HEK293T (cell line): ENCODE results near the gene LRRC40.
"Not testable (repeated sequence)": the region's sequence is repeated elsewhere in the genome, so short reads cannot be mapped to it uniquely, and the experiment has no call there.

Source experiments
- CTCF ChIA-PET: fragments of 350-600 bp; formaldehyde crosslinking; extraction: SDS; loops from one replicate; lab custom pipeline; 2021; ENCODE audit warnings: antibody characterized with exemption, inconsistent platforms; lab: Yijun Ruan, JAX
- POLR2A ChIA-PET: fragments of 350-600 bp; formaldehyde crosslinking; extraction: SDS; loops from one replicate; lab custom pipeline; 2020; ENCODE audit warnings: antibody characterized with exemption, inconsistent platforms; lab: Yijun Ruan, JAX
- DNase-seq: peaks from one replicate; pipeline ENCODE4 v3.0.0; 2012; ENCODE audit warnings: mixed read lengths; ENCODE audit errors: extremely low spot score
- ARNT ChIP-seq: fragments of 450-650 bp; IDR thresholded peaks from 2 replicates; pipeline ENCODE4 v1.6.1; 2017; ENCODE audit warnings: mild to moderate bottlenecking
- BHLHE40 ChIP-seq: fragments of 450-650 bp; IDR thresholded peaks from 2 replicates; pipeline ENCODE4 v1.6.1; 2016; ENCODE audit warnings: mild to moderate bottlenecking, moderate library complexity, borderline replicate concordance
- CTBP1 ChIP-seq: fragments of 450-650 bp; IDR thresholded peaks from 2 replicates; pipeline ENCODE4 v1.6.1; 2016; ENCODE audit warnings: borderline replicate concordance
- ELF4 ChIP-seq: fragments of 450-650 bp; IDR thresholded peaks from 2 replicates; pipeline ENCODE4 v1.6.1; 2017; ENCODE audit warnings: antibody characterized with exemption
- FOXA1 ChIP-seq: fragments of 450-650 bp; IDR thresholded peaks from 2 replicates; pipeline ENCODE4 v1.6.1; 2016; ENCODE audit warnings: mild to moderate bottlenecking
- FOXK2 ChIP-seq: fragments of 450-650 bp; IDR thresholded peaks from 2 replicates; pipeline ENCODE4 v1.6.1; 2016; ENCODE audit warnings: mild to moderate bottlenecking
- FOXM1 ChIP-seq: fragments of 450-650 bp; IDR thresholded peaks from 2 replicates; pipeline ENCODE4 v1.6.1; 2017; ENCODE audit warnings: mild to moderate bottlenecking, borderline replicate concordance
- HDGF ChIP-seq: fragments of 450-650 bp; IDR thresholded peaks from 2 replicates; pipeline ENCODE4 v1.6.1; 2017; ENCODE audit warnings: antibody characterized with exemption, borderline replicate concordance
- L3MBTL2 ChIP-seq: fragments of 450-650 bp; conservative IDR thresholded peaks from 2 replicates; pipeline ENCODE4 v1.6.1; 2016; ENCODE audit warnings: mild to moderate bottlenecking
- LEF1 ChIP-seq: fragments of 450-650 bp; IDR thresholded peaks from 2 replicates; pipeline ENCODE4 v1.6.1; 2017; ENCODE audit warnings: mild to moderate bottlenecking, borderline replicate concordance
- NFRKB ChIP-seq: fragments of 450-650 bp; IDR thresholded peaks from 2 replicates; pipeline ENCODE4 v1.6.1; 2016; ENCODE audit warnings: mild to moderate bottlenecking, moderate library complexity
- SP1 ChIP-seq: fragments of 450-650 bp; IDR thresholded peaks from 2 replicates; pipeline ENCODE4 v1.6.1; 2017
- SUZ12 ChIP-seq: fragments of 450-650 bp; IDR thresholded peaks from 2 replicates; pipeline ENCODE4 v1.6.1; 2016; ENCODE audit warnings: mild to moderate bottlenecking
- TARDBP ChIP-seq: fragments of 450-650 bp; IDR thresholded peaks from 2 replicates; pipeline ENCODE4 v1.6.1; 2016
- ZNF384 ChIP-seq: fragments of 450-650 bp; IDR thresholded peaks from 2 replicates; pipeline ENCODE4 v1.6.1; 2016
- TF ChIP-seq, protein P1 (sequence below): fragments of 450-650 bp; IDR thresholded peaks from 2 replicates; pipeline ENCODE4 v1.6.1; 2016

The LRRC40 gene

DNA sequence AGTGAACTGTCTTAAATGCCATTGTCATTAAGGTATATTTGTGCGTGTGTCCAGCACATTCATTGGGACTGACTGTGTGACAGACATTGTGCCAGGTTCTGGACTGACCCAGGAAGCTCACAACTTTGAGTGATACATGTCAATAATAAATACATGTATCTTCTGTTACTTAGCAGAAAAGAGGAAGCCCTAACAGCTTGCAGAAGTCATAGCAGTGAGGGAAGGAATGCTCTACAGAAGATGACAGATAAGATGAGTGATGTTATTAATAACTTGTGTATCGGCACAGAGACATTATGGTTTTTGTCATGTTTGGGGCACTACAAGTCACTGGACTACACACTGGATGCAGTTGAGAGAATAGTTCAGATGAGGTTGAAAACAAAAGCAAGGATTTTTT is 14.6 kb upstream of the LRRC40 start:
- ChIA-PET POLR2A (interaction anchor here (0.8 to 3.2 kb wide), 5 partner anchors 8 to 191 kb away, joined by 3 to 30 read pairs (median 20); partner anchors contain the start of genes CTH and LRRC40), CTCF (interaction anchor here (1.7 kb wide), 1 partner anchor 9 kb away, joined by 9 read pairs; no protein-coding TSS in a partner anchor)
- TF ChIP-seq BHLHE40 (no peak), SP1 (no peak), ELF4 (no peak), FOXK2 (no peak), SUZ12 (no peak)
- TF ChIP-seq, protein P1, sequence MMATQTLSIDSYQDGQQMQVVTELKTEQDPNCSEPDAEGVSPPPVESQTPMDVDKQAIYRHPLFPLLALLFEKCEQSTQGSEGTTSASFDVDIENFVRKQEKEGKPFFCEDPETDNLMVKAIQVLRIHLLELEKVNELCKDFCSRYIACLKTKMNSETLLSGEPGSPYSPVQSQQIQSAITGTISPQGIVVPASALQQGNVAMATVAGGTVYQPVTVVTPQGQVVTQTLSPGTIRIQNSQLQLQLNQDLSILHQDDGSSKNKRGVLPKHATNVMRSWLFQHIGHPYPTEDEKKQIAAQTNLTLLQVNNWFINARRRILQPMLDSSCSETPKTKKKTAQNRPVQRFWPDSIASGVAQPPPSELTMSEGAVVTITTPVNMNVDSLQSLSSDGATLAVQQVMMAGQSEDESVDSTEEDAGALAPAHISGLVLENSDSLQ = peak; percentile 29; the same call in 1 of the 2 replicates
- DNase-seq = no peak

DNA sequence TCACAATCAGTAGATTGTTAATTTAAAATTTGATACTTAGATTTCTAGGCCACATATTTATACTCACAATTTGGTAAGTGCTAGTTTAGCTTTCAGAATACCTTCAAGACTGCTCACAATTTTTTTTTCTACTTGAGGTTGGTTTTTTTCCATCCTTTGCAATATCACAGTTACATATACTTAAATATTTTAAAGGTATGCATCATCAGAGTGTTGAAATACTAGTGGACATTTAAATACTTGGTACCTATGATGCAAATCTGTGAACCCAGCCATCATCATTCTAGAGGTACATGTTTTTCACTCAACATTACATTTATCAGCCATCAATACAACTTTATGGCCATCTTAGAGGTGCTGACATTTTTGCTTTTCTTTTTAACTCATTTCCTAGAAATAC is 6.2 kb upstream of the LRRC40 start:
- ChIA-PET POLR2A (interaction anchor here (0.6 to 4.4 kb wide), 2 partner anchors 9 to 143 kb away, joined by 3 to 20 read pairs; partner anchors contain the start of genes ANKRD13C and SRSF11), CTCF (interaction anchor here (1.7 kb wide), 1 partner anchor 9 kb away, joined by 9 read pairs; the partner anchor contains the start of gene SRSF11)
- TF ChIP-seq FOXA1 (no peak), L3MBTL2 (no peak), CTBP1 (no peak), ELF4 (no peak), TARDBP (no peak), FOXK2 (no peak), ZNF384 (no peak), FOXM1 (no peak), HDGF (no peak), SUZ12 (no peak), LEF1 (no peak)
- TF ChIP-seq, protein P1 = no peak
- no peak for DNase-seq

DNA sequence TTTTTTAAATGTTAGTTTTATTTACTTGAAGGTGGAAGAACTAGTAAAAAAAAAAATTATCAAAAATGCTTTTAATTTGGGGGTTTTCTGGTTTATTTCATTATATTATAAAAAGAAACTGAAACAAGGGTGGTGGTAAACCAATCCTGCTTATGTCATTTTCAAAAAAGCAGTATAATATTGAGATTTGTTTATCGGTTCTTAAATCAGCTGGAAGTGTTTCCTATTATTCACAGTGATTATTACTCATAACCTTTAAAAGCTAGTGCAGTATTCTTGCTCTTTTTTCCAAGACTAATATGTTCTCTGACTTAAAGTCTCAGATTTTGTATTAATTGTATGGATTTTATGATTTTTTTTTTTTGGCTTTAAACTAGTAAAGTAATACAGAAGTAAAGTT is 5.4 kb upstream of the LRRC40 start:
- no peak for TF ChIP-seq ELF4
- no peak for TF ChIP-seq ARNT
- TF ChIP-seq SP1 = no peak
- TF ChIP-seq TARDBP = no peak
- TF ChIP-seq FOXK2 = no peak
- TF ChIP-seq NFRKB = no peak
- TF ChIP-seq SUZ12 = no peak
- TF ChIP-seq, protein P1 = no peak
- TF ChIP-seq HDGF = no peak
- no peak for TF ChIP-seq LEF1
- no peak for TF ChIP-seq FOXM1
- TF ChIP-seq ZNF384 = no peak
- CTCF ChIA-PET = interaction anchor here (1.7 kb wide), 1 partner anchor 10 kb away, joined by 9 read pairs; the partner anchor contains the start of gene SRSF11
- POLR2A ChIA-PET = interaction anchor here (0.6 to 4.4 kb wide), 2 partner anchors 10 to 144 kb away, joined by 3 to 20 read pairs; partner anchors contain the start of genes ANKRD13C and SRSF11
- DNase-seq = no peak

DNA sequence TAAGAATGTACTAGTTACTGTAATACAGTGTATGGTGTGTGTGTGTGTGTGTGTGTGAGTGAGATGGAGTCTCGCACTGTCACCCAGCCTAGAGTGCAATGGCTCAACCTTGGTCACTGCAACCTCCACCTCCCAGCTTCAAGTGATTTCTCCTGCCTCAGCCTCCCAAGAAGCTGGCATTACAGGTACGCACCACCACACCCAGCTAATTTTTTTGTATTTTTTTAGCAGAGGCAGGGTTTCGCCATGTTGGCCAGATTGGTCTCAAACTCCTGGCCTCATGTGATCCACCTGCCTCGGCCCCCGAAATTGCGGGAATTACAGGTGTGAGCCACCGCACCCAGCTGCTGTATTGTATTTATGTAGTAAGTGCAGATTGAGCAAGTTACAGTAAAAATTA is 2.9 kb upstream of the LRRC40 start:
- no peak for TF ChIP-seq CTBP1
- no peak for TF ChIP-seq ZNF384
- TF ChIP-seq, protein P1 = no peak
- TF ChIP-seq BHLHE40 = no peak
- TF ChIP-seq LEF1 = no peak
- no peak for TF ChIP-seq ELF4
- no peak for TF ChIP-seq FOXK2
- TF ChIP-seq HDGF = no peak
- no peak for TF ChIP-seq FOXA1
- no peak for TF ChIP-seq SUZ12
- no peak for TF ChIP-seq FOXM1
- TF ChIP-seq TARDBP = no peak
- POLR2A ChIA-PET = interaction anchor here (2.2 kb wide), 2 partner anchors 12 to 203 kb away, joined by 9 to 18 read pairs; partner anchors contain the start of genes CTH and SRSF11
- CTCF ChIA-PET = interaction anchor here (1.5 kb wide), 1 partner anchor 14 kb away, joined by 4 read pairs; no protein-coding TSS in a partner anchor
- DNase-seq = no peak

DNA sequence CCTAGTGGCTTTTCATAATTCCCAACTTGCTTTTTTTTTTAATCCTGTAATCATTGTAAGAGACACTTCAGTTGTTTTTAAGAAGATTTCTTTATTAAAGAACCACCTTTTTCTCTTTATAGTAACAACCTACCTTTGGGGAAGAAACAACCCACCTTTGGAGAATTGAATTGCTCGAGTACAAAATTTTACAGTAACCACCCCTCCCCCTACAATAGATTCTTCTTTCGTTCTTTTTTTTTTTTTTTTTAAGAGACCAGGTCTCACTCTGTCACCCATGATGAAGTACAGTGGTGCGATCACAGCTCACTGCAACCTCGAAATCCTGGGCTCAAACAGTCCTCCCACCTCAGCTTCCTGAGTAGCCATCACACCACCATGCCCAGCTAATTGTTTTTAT is 2.1 kb upstream of the LRRC40 start:
- POLR2A ChIA-PET = interaction anchor here (2.2 kb wide), 1 partner anchor 13 kb away, joined by 18 read pairs; the partner anchor contains the start of gene SRSF11
- CTCF ChIA-PET = interaction anchor here (1.5 kb wide), 1 partner anchor 13 kb away, joined by 4 read pairs; no protein-coding TSS in a partner anchor
- no peak for DNase-seq
- TF ChIP-seq, protein P1 = no peak
- TF ChIP-seq ZNF384 (peak; percentile 63), CTBP1 (no peak), SP1 (no peak)

DNA sequence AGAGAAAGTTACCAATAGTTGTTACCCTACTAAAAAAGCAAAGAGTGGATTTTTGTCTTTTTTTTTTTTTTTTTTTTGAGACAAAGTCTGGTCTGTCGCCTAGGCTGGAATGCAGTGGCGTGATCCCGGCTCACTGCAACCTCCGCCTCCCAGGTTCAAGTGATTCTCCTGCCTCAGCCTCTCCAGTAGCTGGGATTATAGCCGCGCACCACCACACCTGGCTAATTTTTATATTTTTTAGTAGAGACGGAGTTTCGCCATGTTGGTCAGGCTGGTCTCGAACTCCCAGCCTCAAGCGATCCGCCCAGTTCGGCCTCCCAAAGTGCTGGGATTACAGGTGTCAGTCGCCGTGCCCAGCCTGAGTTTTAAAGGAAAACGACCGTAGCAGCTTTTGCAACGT is 1.5 kb upstream of the LRRC40 start:
- peak; percentile 49; the same call in 1 of the 2 replicates for TF ChIP-seq ZNF384
- POLR2A ChIA-PET = interaction anchor here (2.3 to 3.0 kb wide), 3 partner anchors 14 to 204 kb away, joined by 8 to 30 read pairs (median 9); partner anchors contain the start of genes ANKRD13C, CTH and SRSF11
- DNase-seq, CTCF ChIA-PET: not testable (repeated sequence)
